Stimulated activated CD8-positive, alpha-beta memory T cell treated with anti-CD3 and anti-CD28 coated beads, Interleukin-12 subunit alpha, Interleukin-12 subunit beta, amount 100 ng/mL, for 24 hours (primary cell): Measurements from ENCODE around the gene ODC1.

Experiments
- DNase-seq: peaks from one replicate; pipeline ENCODE4 v3.0.0-alpha.2; 2020; ENCODE audit errors: extremely low read depth

ODC1 gene

GRCh38 chr2:10400568-10400977 is 47.6 kb downstream of the ODC1 start:
- no peak for DNase-seq

- DNase-seq, result no peak
Measured at GRCh38 chr2:10400002-10400401, 48.1 kb downstream of the ODC1 start.

DNA sequence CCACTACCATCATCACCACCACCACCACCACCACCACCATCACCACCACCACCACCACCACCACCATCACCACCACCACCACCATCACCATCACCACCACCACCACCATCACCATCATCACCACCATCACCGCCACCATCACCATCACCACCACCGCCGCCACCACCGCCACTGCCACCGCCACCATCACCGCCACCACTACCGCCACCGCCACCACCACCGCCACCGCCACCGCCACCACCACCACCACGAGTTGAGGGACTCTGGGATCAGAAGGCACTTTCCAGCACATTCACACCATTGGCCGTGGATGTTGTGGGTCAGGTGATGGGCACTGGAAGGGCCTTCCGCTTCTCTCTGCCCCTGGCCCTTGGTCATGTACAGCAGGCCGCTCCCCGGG is 48.8 kb downstream of the ODC1 start:
- no peak for DNase-seq

DNA sequence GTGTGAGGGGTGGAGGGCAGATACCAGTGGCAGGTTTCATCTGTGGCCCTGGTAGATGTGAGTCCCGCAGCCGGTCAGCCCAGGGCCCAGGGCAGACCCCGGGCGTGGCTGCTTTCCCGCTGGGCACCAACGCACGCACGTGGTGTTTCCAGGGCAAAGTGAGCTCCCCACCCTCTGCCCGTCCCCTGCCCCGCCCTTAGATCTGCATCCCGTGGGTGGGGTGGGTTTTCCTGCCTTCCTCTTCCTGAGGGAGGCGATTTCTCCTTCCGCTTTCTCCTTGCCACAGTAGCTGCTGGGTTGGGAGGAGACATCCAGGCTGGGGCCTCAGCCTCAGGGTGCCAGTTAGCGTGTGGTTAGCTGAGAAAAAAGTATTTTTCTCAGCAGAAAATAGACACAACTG is 49.6 kb downstream of the ODC1 start:
- DNase-seq, result no peak

GRCh38 chr2:10397878-10398277 is 50.2 kb downstream of the ODC1 start:
- DNase-seq, result no peak

- no peak for DNase-seq
Measured at GRCh38 chr2:10397297-10397875, 50.7 kb downstream of the ODC1 start.

- DNase-seq, result no peak
Measured at GRCh38 chr2:10396464-10396863, 51.7 kb downstream of the ODC1 start.

- no peak for DNase-seq
Measured at GRCh38 chr2:10395893-10396292, 52.2 kb downstream of the ODC1 start.

DNA sequence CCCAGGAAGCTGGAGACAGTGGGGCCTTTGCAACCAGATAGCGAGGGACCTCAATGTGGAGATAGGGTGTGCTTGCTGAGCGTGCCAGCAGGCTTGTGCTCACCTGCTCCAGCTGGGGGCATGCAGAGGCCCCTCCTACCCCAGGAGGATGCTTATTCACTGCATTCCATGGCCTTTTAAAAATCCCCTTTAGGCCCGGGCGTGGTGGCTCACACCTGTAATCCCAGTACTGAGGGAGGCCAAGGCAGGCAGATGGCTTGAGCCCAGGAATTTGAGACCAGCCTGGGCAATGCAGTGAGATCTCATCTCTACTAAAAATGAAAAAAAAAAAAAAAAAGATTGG is 54.5 kb downstream of the ODC1 start:
- DNase-seq, result no peak

GRCh38 chr2:10392951-10393639 is 55.0 kb downstream of the ODC1 start:
- DNase-seq, result no peak

DNA sequence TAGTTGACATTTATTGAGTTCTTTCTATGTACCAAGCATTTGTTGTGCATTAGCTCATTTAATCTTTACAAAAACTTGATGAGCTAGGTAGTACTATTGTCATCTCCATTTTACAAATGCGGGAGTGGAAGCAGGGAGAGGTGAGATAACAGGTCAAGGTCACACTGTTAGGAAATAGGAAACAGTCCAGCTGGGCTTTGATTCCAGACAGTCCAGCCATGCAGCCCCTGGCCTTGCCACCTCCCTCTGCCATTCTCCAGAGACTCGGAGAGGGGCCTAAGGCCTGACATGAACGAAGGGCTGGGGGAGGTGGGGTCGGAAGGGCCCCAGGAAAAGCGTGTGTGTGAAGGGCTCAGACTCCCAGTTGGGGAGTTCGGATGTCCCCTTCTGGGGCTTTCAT is 55.6 kb downstream of the ODC1 start:
- DNase-seq, result no peak

DNA sequence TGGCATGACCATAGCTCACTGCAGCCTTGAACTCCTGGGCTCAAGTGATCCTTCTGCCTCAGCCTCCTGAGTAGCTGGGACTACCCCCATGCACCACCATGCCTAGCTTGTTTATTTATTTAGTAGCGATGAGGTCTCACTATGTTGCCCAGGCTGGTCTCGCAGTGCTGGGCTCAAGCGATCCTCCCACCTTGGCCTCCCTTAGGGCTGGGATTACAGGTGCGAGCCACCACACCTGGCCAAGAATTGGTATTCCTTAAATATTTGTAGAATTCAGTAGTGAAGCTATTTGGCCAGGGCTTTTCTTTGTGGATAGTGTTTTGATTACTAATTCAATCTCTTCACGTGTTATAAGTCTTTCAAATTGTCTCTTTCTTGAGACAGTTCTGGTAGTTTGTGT is 56.0 kb downstream of the ODC1 start:
- no peak for DNase-seq

- no peak for DNase-seq
Measured at GRCh38 chr2:10390369-10390801, 57.7 kb downstream of the ODC1 start.
